Activated CD4-positive, alpha-beta T cell treated with anti-CD3 and anti-CD28 coated beads, Interleukin-2, Interleukin-4, amounts not matched to agents 100 ng/mL and 50 ng/mL, durations not matched to agents 16 hours and 8 hours (primary cell): ENCODE data around the gene DNAJC18.

Experiments
- DNase-seq: peaks from one replicate; pipeline ENCODE4 v3.0.0-alpha.2; 2020; ENCODE audit warnings: low spot score

DNAJC18 gene

GRCh38 chr5:139403787-139404483 lies 35.4 kb downstream of the DNAJC18 start, which contains the start of gene SPATA24:
TSS of gene SPATA24 (minus strand) at chr5:139404089. CDS start at chr5:139404060, 29 bp downstream.
- peak; percentile 98 for DNase-seq

GRCh38 chr5:139403418-139403786 lies 35.9 kb downstream of the DNAJC18 start:
- DNase-seq: no peak

GRCh38 chr5:139402561-139403158 lies 36.7 kb downstream of the DNAJC18 start:
- no peak for DNase-seq

- DNase-seq: no peak
These were observed 37.8 kb downstream of the DNAJC18 start for GRCh38 chr5:139401546-139401945.

GRCh38 chr5:139399501-139400121 lies 39.7 kb downstream of the DNAJC18 start:
- no peak for DNase-seq

GRCh38 chr5:139397921-139398320 lies 41.4 kb downstream of the DNAJC18 start:
- DNase-seq: no peak

- DNase-seq: no peak
These were observed 42.6 kb downstream of the DNAJC18 start for GRCh38 chr5:139396691-139397090.

- no peak for DNase-seq
These were observed 43.3 kb downstream of the DNAJC18 start for GRCh38 chr5:139395844-139396640.

GRCh38 chr5:139394654-139395566 lies 44.4 kb downstream of the DNAJC18 start, which contains the start of gene PROB1:
TSS of gene PROB1 (minus strand) at chr5:139395104. CDS start at chr5:139395081, 23 bp downstream.
- no peak for DNase-seq

- peak; percentile 78 for DNase-seq
These were observed 45.1 kb downstream of the DNAJC18 start for GRCh38 chr5:139394123-139394653.

- DNase-seq: no peak
These were observed 45.7 kb downstream of the DNAJC18 start for GRCh38 chr5:139393497-139394122.

- peak; percentile 90 for DNase-seq
These were observed 46.4 kb downstream of the DNAJC18 start for GRCh38 chr5:139392678-139393496.

- DNase-seq: no peak
These were observed 47.0 kb downstream of the DNAJC18 start for GRCh38 chr5:139392324-139392677.

- DNase-seq: peak; percentile 68
These were observed 47.6 kb downstream of the DNAJC18 start for GRCh38 chr5:139391570-139392323.

- no peak for DNase-seq
These were observed 48.4 kb downstream of the DNAJC18 start for GRCh38 chr5:139390639-139391569.

GRCh38 chr5:139389701-139390638 lies 49.4 kb downstream of the DNAJC18 start, which contains the start of gene MZB1:
TSS of gene MZB1 (minus strand) at chr5:139389913. CDS start at chr5:139389856, 57 bp downstream.
- peak; percentile 86 for DNase-seq
